Esophagus squamous epithelium (tissue), 4 donors: ENCODE data around the gene STON1.

Source experiments
- CTCF ChIP-seq, 6 experiments: fragments of 450-650 bp in 4 of 6; fragments of 200-600 bp in 2 of 6; sonication (generic) in 2 of 6; IDR thresholded peaks; one replicate each; pipeline ENCODE4 v1.5.1; 2016 to 2019; ENCODE audit warnings: antibody characterized with exemption in 6 of 6, mild to moderate bottlenecking in 4 of 6, moderate library complexity in 4 of 6
- POLR2A ChIP-seq, 4 donors: fragments of 450-650 bp; IDR thresholded peaks; one replicate each; pipeline ENCODE4 v1.6.1; 2017; ENCODE audit warnings: antibody characterized with exemption in 4 of 4, mild to moderate bottlenecking in 4 of 4, moderate library complexity in 3 of 4

DNA sequence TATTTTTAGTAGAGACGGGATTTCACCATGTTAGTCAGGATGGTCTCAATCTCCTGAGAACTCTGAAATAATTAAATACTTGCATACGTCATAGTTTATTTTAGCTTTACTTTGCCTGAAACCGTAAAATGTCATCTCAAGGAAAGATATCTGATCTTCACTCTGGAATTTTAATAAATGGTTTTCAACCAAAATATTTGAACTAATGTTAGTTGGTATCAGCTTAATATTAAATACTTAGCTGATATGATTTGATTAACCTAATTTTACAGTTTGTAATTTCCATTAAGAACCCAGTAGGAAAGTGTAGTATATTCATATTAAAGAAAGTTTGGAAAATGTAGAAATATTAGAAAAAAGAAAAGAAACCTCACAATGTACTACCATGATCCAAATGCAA, 41.4 kb upstream of the STON1 start:
- TF ChIP-seq CTCF (IDR thresholded peaks at IDR 0.05) (no peak), POLR2A (IDR thresholded peaks at IDR 0.05) (no peak)
